Heart right ventricle (tissue), 16 donors: Measurements from ENCODE around the gene ATG7. TPM values are rescaled to one million over a fixed set of nuclear protein-coding genes. Genes with fewer than 3 reads are reported as not detected.

ENCODE experiments used
- ATAC-seq, 8 donors: fragments of 200-7000 bp; cut with Tn5 transposase; one replicate each; pipeline ENCODE4 v1.9.1; 2020; ENCODE audit warnings: mild to moderate bottlenecking in 8 of 8, moderate library complexity in 8 of 8, moderate number of reproducible peaks in 1 of 8
- DNase-seq, 2 donors: peaks; one replicate each; pipeline ENCODE4 v3.0.0-alpha.2; 2020
- H3K27ac ChIP-seq, 10 donors: fragments of 200-600 bp; sonication (generic) in 2 of 10; one replicate each; pipeline versions ENCODE4 v1.5.0 to v1.8.0; 2020 to 2022; ENCODE audit warnings: mild to moderate bottlenecking in 3 of 10
- H3K27me3 ChIP-seq, 7 donors: fragments of 200-600 bp; one replicate each; pipeline ENCODE4 v1.8.0; 2021 to 2022; ENCODE audit warnings: mild to moderate bottlenecking in 2 of 7
- H3K36me3 ChIP-seq, 9 donors: fragments of 200-600 bp; sonication (generic) in 1 of 9; one replicate each; pipeline versions ENCODE4 v1.5.0 to v1.8.0; 2020 to 2022; ENCODE audit warnings: mild to moderate bottlenecking in 2 of 9
- H3K4me1 ChIP-seq, 9 donors: fragments of 200-600 bp; sonication (generic) in 1 of 9; one replicate each; pipeline versions ENCODE4 v1.5.0 to v1.8.0; 2020 to 2022; ENCODE audit warnings: mild to moderate bottlenecking in 4 of 9
- H3K4me3 ChIP-seq, 10 donors: fragments of 200-600 bp; sonication (generic) in 2 of 10; one replicate each; pipeline versions ENCODE4 v1.5.0 to v1.8.0; 2020 to 2022; ENCODE audit warnings: mild to moderate bottlenecking in 7 of 10, moderate library complexity in 2 of 10
- H3K9me3 ChIP-seq, 11 donors: fragments of 200-600 bp in 10 of 11; sonication (generic) in 2 of 11; one replicate each; pipeline versions ENCODE4 v1.5.0 to v1.8.0; 2013 to 2022; ENCODE audit warnings: mild to moderate bottlenecking in 2 of 11, control low read depth in 1 of 11, moderate library complexity in 1 of 11
- WGBS, 2 donors: extraction: QIAGEN DNeasy Blood & Tissue Kit; methylation state at CpG; one replicate each; pipeline ENCODE4 v1.1.7; 2013; ENCODE audit warnings: inconsistent platforms in 1 of 2; 5-methylcytosine and 5-hydroxymethylcytosine counted together
- intact Hi-C, 10 donors: fragments of 100-400 bp; cut with DNase I; formaldehyde crosslinking; loops; one replicate each; pipeline versions ENCODE4 v1.11.1 to v1.14.2; 2022
- polyA plus RNA-seq, 2 donors: library from polyadenylated mRNA; stranded (reverse); fragments of 200-250 nt; gene quantifications; one replicate each; pipeline ENCODE4 v1.2.3, GENCODE V29; 2013
- total RNA-seq, 10 donors: library from RNA; stranded (reverse); fragmentation: NEBNext Ultra II Directional in 3 of 10; extraction: Animal tissue kit (Norgen Biotek cat#: 25700) in 3 of 10; gene quantifications; one replicate each; pipeline versions ENCODE4 v1.2.1 to v1.2.4, GENCODE V29; 2021 to 2023
- TF ChIP-seq, protein P1 (sequence below), 9 donors: fragments of 200-600 bp; sonication (generic) in 2 of 9; IDR thresholded peaks; one replicate each; pipeline versions ENCODE4 v1.5.0 to v1.8.0; 2021 to 2022; ENCODE audit warnings: antibody characterized with exemption in 9 of 9, mild to moderate bottlenecking in 5 of 9, moderate library complexity in 1 of 9
- donor health status: Arrhythmogenic right ventricular cardiomyopathy.
- donor health status: ischemic (EF 13 %, LVEDD 7.1; RV severe dilation, severe dysfunction).
- donor health status: healthy with polysubstance abuse.
- donor health status: DM: no; HTN: yes; CAD: no.
- donor health status: DM: no; HTN: no; CAD: no.
- donor health status: ischemic (EF 25% LVEDD 6.9; RV normal size, moderate dysfunction).
- donor health status: ischemic (EF 25% LVEDD 5.7; RV mildly dilated, moderate dysfunction).
- donor health status: healthy.
- donor health status: DM: yes; HTN: yes; CAD: no.
- donor health status: Ischemic cardiomyopathy.
- donor health status: ischemic (EF 35%, LVEDD 5.7; RV mildly dilated, moderate dysfunction).
- donor health status: nonischemic (EF 11% LVEDD 7.7; RV severe dilation, severe dysfunction).
- donor health status: DM: yes; HTN: yes; CAD: no.
- donor health status: PGD.
- donor health status: ischemic (EF 29% LVEDD 5.4; RV normal size, mild dysfunction).
- donor health status: nonischemic (EF 23%, LVEDD 6.1; RV moderate dilation, normal function).

ATG7 gene
- total and polyA plus RNA-seq, 12 donors, result 5.3 to 24.1 (median 16.8) TPM

- intact Hi-C loops, result loop anchor here in 1 of 10 donors (10.0 kb wide), 1 partner anchor 52 kb away; no protein-coding TSS in a partner anchor
- TF ChIP-seq, protein P1, sequence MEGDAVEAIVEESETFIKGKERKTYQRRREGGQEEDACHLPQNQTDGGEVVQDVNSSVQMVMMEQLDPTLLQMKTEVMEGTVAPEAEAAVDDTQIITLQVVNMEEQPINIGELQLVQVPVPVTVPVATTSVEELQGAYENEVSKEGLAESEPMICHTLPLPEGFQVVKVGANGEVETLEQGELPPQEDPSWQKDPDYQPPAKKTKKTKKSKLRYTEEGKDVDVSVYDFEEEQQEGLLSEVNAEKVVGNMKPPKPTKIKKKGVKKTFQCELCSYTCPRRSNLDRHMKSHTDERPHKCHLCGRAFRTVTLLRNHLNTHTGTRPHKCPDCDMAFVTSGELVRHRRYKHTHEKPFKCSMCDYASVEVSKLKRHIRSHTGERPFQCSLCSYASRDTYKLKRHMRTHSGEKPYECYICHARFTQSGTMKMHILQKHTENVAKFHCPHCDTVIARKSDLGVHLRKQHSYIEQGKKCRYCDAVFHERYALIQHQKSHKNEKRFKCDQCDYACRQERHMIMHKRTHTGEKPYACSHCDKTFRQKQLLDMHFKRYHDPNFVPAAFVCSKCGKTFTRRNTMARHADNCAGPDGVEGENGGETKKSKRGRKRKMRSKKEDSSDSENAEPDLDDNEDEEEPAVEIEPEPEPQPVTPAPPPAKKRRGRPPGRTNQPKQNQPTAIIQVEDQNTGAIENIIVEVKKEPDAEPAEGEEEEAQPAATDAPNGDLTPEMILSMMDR (IDR thresholded peaks at IDR 0.05), result no peak
- DNase-seq, result no peak
- Histone ChIP-seq H3K9me3 (no peaks in the 10 kb centered on the region), H3K36me3 (peaks cover 0 to 93% (median 41%) of the 10 kb centered on the region in 9 donors), H3K4me3 (no peak overlapping the region), H3K27ac (peak overlapping the region in 6 of 10 donors; percentile 7 to 63 (median 35)), H3K27me3 (no peaks in the 10 kb centered on the region), H3K4me1 (peaks cover 0 to 35% (median 11%) of the 10 kb centered on the region in 9 donors)
- peak in 6 of 8 donors; percentile 19 to 67 (median 54) for ATAC-seq
- 36 to 41% methylated on average over 5 of the region's 5 CpGs for WGBS, 2 donors
These were observed 34.8 kb downstream of the ATG7 start for GRCh38 chr3:11306817-11307589.

DNA sequence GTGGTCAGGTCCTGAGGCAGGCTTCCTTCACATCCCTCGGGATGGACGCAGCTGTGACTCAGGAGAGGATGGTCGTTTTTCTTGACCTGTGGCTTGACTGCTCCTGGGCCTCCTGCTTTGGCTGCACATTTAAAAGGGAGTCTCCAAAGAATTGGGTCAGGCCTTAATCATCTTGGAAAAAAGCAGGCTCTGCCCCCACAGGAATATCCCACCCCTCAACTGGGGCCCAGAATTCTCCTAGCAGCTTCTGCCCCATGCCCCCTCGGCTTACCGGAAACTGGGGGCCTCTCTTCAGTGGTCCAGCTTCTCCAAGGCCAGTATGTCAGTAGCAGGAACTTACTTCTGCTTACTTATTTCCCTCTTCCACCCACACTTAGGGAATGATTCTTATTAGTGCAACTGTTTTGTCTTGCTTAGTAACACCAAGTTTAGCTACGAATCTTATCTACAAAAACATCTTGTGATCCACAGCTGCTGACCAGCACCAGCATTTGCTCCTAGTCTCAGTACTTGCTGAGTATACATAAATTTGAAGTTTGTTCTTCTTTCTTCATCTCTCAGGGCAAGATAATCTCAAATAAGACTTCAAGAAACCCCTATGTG, 35.7 kb downstream of the ATG7 start:
- Histone ChIP-seq H3K27me3 (no peaks in the 10 kb centered on the region), H3K9me3 (no peaks in the 10 kb centered on the region), H3K27ac (peak overlapping the region in 5 of 10 donors; percentile 7 to 63 (median 31)), H3K36me3 (peaks cover 0 to 93% (median 41%) of the 10 kb centered on the region in 9 donors), H3K4me3 (no peak overlapping the region), H3K4me1 (peaks cover 0 to 35% (median 11%) of the 10 kb centered on the region in 9 donors)
- DNase-seq, result no peak
- intact Hi-C loops, result loop anchor here in 1 of 10 donors (10.0 kb wide), 1 partner anchor 53 kb away; no protein-coding TSS in a partner anchor
- peak in 7 of 8 donors; percentile 21 to 66 (median 60) for ATAC-seq
- TF ChIP-seq, protein P1 (IDR thresholded peaks at IDR 0.05), result no peak
- WGBS, 2 donors, result 77 to 82% methylated on average over 6 of the region's 6 CpGs

DNA sequence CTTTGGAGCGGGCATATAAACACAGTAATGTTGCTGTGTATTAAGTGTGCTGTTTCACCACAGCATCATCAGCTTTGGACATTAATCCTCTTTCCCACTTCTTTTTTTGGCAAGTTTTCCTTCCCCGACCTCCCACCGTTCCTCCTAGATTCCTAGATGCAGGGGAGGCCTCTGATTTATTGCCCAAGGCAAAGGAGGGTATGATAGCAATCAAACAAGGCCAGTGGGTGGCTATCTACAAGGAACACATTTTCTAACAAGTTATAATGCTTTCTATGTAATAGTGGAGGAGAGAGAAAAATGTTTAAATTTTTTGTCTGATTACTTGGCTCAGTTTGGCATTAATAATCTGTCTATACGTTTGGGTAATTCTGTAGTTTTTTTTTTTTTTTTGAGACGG, 38.1 kb downstream of the ATG7 start:
- H3K4me1 ChIP-seq, result peaks cover 0 to 28% (median 7%) of the 10 kb centered on the region in 9 donors
- intact Hi-C loops, result no loop called here
- TF ChIP-seq, protein P1 (IDR thresholded peaks at IDR 0.05), result no peak
- no peak for ATAC-seq
- no peak overlapping the region for H3K27ac ChIP-seq
- H3K4me3 ChIP-seq, result no peak overlapping the region
- peaks cover 0 to 100% (median 48%) of the 10 kb centered on the region in 9 donors for H3K36me3 ChIP-seq
- DNase-seq, result no peak
- WGBS, 2 donors, result 86 to 93% methylated on average over 4 to 5 of the region's 5 CpGs
- H3K9me3 ChIP-seq, result no peaks in the 10 kb centered on the region
- no peaks in the 10 kb centered on the region for H3K27me3 ChIP-seq

DNA sequence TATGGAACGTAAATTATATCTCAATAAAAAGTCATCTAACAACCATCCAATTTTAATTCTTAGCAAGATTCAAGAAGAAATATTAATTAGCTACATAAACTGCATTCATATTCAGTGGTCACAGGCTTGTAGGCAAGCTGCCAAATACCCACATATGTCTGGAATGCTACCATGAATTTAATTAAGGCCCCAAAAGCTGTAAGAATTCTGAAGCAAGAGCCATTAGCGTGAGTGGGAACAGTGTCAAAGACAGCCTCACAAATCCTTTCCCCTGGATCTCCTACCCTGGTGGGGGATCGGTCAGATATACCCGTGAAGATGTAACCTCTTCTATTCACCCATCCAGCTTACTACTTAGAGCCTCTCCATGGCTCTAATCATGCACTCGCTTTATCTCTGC, 40.0 kb downstream of the ATG7 start:
- no peak overlapping the region for H3K27ac ChIP-seq
- H3K36me3 ChIP-seq, result peaks cover 0 to 100% (median 66%) of the 10 kb centered on the region in 9 donors

More for the DNA sequence above, 40.0 kb downstream of the ATG7 start:
- Histone ChIP-seq H3K27me3 (no peaks in the 10 kb centered on the region), H3K9me3 (no peaks in the 10 kb centered on the region), H3K4me3 (no peak overlapping the region), H3K4me1 (peaks cover 0 to 9% (median 0%) of the 10 kb centered on the region in 9 donors)
- DNase-seq, result no peak
- TF ChIP-seq, protein P1 (IDR thresholded peaks at IDR 0.05), result no peak
- intact Hi-C loops, result no loop called here
- 76 to 84% methylated on average over 5 of the region's 5 CpGs for WGBS, 2 donors
- ATAC-seq, result no peak
